H7 (cell line): ENCODE results near the gene SGCD. TPM values are rescaled to one million over a fixed set of nuclear protein-coding genes. Genes with fewer than 3 reads are reported as not detected.

Experiments
- DNase-seq: peaks from one replicate; pipeline ENCODE4 v3.0.0; 2012
- H3K27me3 ChIP-seq: 2 replicates; pipeline ENCODE4 v1.6.0; 2011; ENCODE audit warnings: mild to moderate bottlenecking, low read length; ENCODE audit not compliant: control insufficient read depth, insufficient read depth
- H3K36me3 ChIP-seq: replicated peaks from 2 replicates; pipeline ENCODE4 v1.5.1; 2011; ENCODE audit warnings: low read length; ENCODE audit not compliant: control insufficient read depth, insufficient read depth
- H3K4me3 ChIP-seq: 2 replicates; pipeline ENCODE4 v1.5.1; 2011; ENCODE audit warnings: low read depth, mild to moderate bottlenecking, control low read depth, low read length, moderate library complexity; ENCODE audit not compliant: insufficient read depth
- total RNA-seq: library from RNA; depleted of rRNA; stranded (reverse); fragments of >200 nt; shearing (Covaris generic); gene quantifications from 2 replicates; pipeline ENCODE4 v1.2.3, GENCODE V29; 2014

The SGCD gene
- total RNA-seq, 1 experiment from 2014 or later, result not detected

GRCh38 chr5:156715287-156715686, 388.3 kb downstream of the SGCD start:
- H3K4me3 ChIP-seq, result no peak overlapping the region
- no peaks in the 10 kb centered on the region for H3K36me3 ChIP-seq
- no peak for DNase-seq
- no peaks in the 10 kb centered on the region for H3K27me3 ChIP-seq

GRCh38 chr5:156716591-156717380, 389.8 kb downstream of the SGCD start:
- H3K27me3 ChIP-seq, result no peaks in the 10 kb centered on the region
- no peaks in the 10 kb centered on the region for H3K36me3 ChIP-seq
- no peak overlapping the region for H3K4me3 ChIP-seq
- no peak for DNase-seq

GRCh38 chr5:156718985-156719384, 392.0 kb downstream of the SGCD start:
- no peak for DNase-seq
- Histone ChIP-seq H3K36me3 (no peaks in the 10 kb centered on the region), H3K27me3 (no peaks in the 10 kb centered on the region), H3K4me3 (no peak overlapping the region)

GRCh38 chr5:156722358-156722757, 395.4 kb downstream of the SGCD start:
- Histone ChIP-seq H3K27me3 (no peaks in the 10 kb centered on the region), H3K4me3 (no peak overlapping the region), H3K36me3 (no peaks in the 10 kb centered on the region)
- DNase-seq, result no peak

- DNase-seq, result no peak
- Histone ChIP-seq H3K27me3 (no peaks in the 10 kb centered on the region), H3K36me3 (no peaks in the 10 kb centered on the region), H3K4me3 (no peak overlapping the region)
Measured at GRCh38 chr5:156735477-156735876, 408.5 kb downstream of the SGCD start.

- H3K4me3 ChIP-seq, result no peak overlapping the region
- H3K27me3 ChIP-seq, result no peaks in the 10 kb centered on the region
- H3K36me3 ChIP-seq, result no peaks in the 10 kb centered on the region
- no peak for DNase-seq
Measured at GRCh38 chr5:156741516-156741915, 414.6 kb downstream of the SGCD start.

GRCh38 chr5:156753846-156754245, 426.9 kb downstream of the SGCD start:
- H3K36me3 ChIP-seq, result no peaks in the 10 kb centered on the region
- no peaks in the 10 kb centered on the region for H3K27me3 ChIP-seq
- no peak for DNase-seq
- no peak overlapping the region for H3K4me3 ChIP-seq

- Histone ChIP-seq H3K36me3 (no peaks in the 10 kb centered on the region), H3K27me3 (no peaks in the 10 kb centered on the region), H3K4me3 (no peak overlapping the region)
- no peak for DNase-seq
Measured at GRCh38 chr5:156755421-156756087, 428.6 kb downstream of the SGCD start.

GRCh38 chr5:156758011-156758791, 431.2 kb downstream of the SGCD start:
- no peak for DNase-seq
- Histone ChIP-seq H3K36me3 (no peaks in the 10 kb centered on the region), H3K27me3 (no peaks in the 10 kb centered on the region), H3K4me3 (no peak overlapping the region)

GRCh38 chr5:156759156-156759555, 432.2 kb downstream of the SGCD start:
- no peak overlapping the region for H3K4me3 ChIP-seq
- no peak for DNase-seq
- no peaks in the 10 kb centered on the region for H3K27me3 ChIP-seq
- H3K36me3 ChIP-seq, result no peaks in the 10 kb centered on the region

GRCh38 chr5:156762771-156763170, 435.8 kb downstream of the SGCD start:
- no peaks in the 10 kb centered on the region for H3K36me3 ChIP-seq
- DNase-seq, result no peak
- no peak overlapping the region for H3K4me3 ChIP-seq
- no peaks in the 10 kb centered on the region for H3K27me3 ChIP-seq

GRCh38 chr5:156764176-156764971, 437.4 kb downstream of the SGCD start:
- no peak overlapping the region for H3K4me3 ChIP-seq
- no peaks in the 10 kb centered on the region for H3K36me3 ChIP-seq
- H3K27me3 ChIP-seq, result no peaks in the 10 kb centered on the region
- no peak for DNase-seq

- Histone ChIP-seq H3K36me3 (no peaks in the 10 kb centered on the region), H3K4me3 (no peak overlapping the region), H3K27me3 (no peaks in the 10 kb centered on the region)
- no peak for DNase-seq
Measured at GRCh38 chr5:156774273-156774672, 447.3 kb downstream of the SGCD start.

GRCh38 chr5:156778139-156778706, 451.3 kb downstream of the SGCD start:
- Histone ChIP-seq H3K27me3 (no peaks in the 10 kb centered on the region), H3K36me3 (no peaks in the 10 kb centered on the region), H3K4me3 (no peak overlapping the region)
- DNase-seq, result no peak
